MM.1S (cell line): ENCODE data around the gene ZHX3.

ENCODE experiments used
- CTCF ChIP-seq: fragments of 300-600 bp; sonication (generic); IDR thresholded peaks from 2 replicates; pipeline ENCODE4 v1.5.1; 2016; ENCODE audit warnings: antibody characterized with exemption, low read length, mixed read lengths
- EZH2 ChIP-seq: fragments of 300-600 bp; sonication (generic); optimal IDR thresholded peaks from 2 replicates; pipeline ENCODE3; 2017; ENCODE audit warnings: low read depth, mild to moderate bottlenecking, antibody characterized with exemption, low read length, mixed read lengths
- EZH2phosphoT487 ChIP-seq: fragments of 300-600 bp; sonication (generic); IDR thresholded peaks from 2 replicates; pipeline ENCODE4 v1.6.1; 2018; ENCODE audit warnings: antibody characterized with exemption, low read length

DNA sequence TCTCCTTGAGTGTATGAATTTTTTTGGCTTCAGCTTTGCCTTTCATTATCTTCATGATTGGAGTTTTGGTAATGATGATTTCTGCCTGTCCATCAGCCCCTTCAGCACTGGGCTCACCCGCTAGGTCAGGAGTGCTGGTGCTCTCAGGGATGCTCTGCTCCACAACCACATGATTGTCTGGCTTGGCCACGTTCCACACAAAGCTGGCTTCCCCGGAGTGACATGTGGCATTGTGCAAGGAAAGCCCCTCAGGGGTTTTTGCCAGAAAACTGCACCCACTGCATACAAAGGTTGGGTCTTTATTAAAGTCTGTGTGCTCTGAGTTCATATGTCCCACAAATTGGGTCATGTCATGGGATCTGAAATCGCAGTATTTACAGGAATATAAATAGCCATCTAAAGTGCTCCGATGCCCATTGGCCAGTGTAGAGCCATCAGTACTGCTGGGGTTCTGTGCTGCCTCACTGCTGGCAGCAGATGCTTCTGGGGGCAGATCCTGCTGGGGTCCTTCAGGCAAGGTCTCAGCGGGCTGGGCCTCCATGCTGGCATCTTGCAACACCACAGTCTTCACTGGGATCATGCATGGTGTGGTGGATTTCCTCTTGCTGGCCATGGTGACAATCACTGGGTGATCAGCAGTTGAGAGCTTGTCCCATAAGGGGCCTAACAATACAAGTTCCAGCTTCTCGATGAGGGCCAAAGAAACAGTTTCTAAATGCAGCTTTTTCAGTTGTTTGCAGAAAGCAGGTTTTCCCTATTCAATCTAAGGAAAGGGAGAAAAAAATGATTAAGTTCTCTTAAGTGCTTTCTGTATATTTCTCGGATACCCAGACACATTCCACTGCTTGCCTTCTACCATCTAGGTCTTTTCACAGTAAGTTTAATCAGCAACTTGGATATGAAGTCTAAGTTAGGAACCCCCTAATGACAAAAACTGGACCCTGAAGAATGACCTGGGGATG, 112.9 kb downstream of the ZHX3 start:
- no peak for TF ChIP-seq CTCF
- no peak for TF ChIP-seq EZH2
- TF ChIP-seq EZH2phosphoT487: no peak
